Sigmoid colon (tissue), 4 donors: ENCODE results near the gene FBXO15.

Source experiments
- EP300 ChIP-seq, 4 donors: sonication (generic); formaldehyde crosslinking; IDR thresholded peaks; one replicate each; pipeline ENCODE4 v1.6.1; 2017; ENCODE audit warnings: antibody characterized with exemption in 4 of 4
- POLR2A ChIP-seq, 2 donors: fragments of 450-650 bp; IDR thresholded peaks; one replicate each; pipeline ENCODE4 v1.6.1; 2016; ENCODE audit warnings: antibody characterized with exemption in 2 of 2, mild to moderate bottlenecking in 2 of 2, moderate library complexity in 2 of 2
- POLR2AphosphoS5 ChIP-seq, 4 donors: sonication (generic); formaldehyde crosslinking; IDR thresholded peaks; one replicate each; pipeline ENCODE4 v1.6.1; 2017; ENCODE audit warnings: antibody characterized with exemption in 4 of 4
- TF ChIP-seq, protein P1 (sequence below), 4 experiments: fragments of 450-650 bp in 3 of 4; fragments of 200-600 bp in 1 of 4; IDR thresholded peaks; one replicate each; pipeline ENCODE4 v1.5.1; 2016 to 2019; ENCODE audit warnings: antibody characterized with exemption in 4 of 4, mild to moderate bottlenecking in 3 of 4, moderate library complexity in 2 of 4

DNA sequence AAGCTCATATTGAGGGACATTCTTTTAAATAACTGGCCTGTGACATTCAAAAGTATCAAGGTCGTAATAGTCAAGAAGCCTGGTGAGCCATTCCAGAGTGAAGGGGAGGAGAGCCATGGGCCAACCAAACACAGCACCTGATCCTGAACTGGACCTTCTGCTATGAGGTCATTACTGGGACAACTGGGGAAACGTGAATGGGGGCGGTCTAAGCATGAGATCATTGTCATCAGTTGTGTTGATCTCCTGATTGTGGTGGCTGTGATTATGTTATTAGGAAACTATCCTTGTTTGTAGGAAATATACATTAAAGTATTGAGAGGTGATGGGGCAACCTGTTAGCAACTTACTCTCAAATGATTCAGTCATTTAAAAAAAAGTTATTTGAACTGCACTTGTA lies 79.3 kb downstream of the FBXO15 start:
- TF ChIP-seq, protein P1, sequence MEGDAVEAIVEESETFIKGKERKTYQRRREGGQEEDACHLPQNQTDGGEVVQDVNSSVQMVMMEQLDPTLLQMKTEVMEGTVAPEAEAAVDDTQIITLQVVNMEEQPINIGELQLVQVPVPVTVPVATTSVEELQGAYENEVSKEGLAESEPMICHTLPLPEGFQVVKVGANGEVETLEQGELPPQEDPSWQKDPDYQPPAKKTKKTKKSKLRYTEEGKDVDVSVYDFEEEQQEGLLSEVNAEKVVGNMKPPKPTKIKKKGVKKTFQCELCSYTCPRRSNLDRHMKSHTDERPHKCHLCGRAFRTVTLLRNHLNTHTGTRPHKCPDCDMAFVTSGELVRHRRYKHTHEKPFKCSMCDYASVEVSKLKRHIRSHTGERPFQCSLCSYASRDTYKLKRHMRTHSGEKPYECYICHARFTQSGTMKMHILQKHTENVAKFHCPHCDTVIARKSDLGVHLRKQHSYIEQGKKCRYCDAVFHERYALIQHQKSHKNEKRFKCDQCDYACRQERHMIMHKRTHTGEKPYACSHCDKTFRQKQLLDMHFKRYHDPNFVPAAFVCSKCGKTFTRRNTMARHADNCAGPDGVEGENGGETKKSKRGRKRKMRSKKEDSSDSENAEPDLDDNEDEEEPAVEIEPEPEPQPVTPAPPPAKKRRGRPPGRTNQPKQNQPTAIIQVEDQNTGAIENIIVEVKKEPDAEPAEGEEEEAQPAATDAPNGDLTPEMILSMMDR (IDR thresholded peaks at IDR 0.05): no peak
- TF ChIP-seq POLR2A (IDR thresholded peaks at IDR 0.05): no peak
- no peak for TF ChIP-seq EP300 (IDR thresholded peaks at IDR 0.05)
- no peak for TF ChIP-seq POLR2AphosphoS5 (IDR thresholded peaks at IDR 0.05)
